ENCODE data around the gene RNF215.
"Not testable (repeated sequence)": the region's sequence is repeated elsewhere in the genome, so short reads cannot be mapped to it uniquely, and the experiment has no call there.

The RNF215 gene

DNA sequence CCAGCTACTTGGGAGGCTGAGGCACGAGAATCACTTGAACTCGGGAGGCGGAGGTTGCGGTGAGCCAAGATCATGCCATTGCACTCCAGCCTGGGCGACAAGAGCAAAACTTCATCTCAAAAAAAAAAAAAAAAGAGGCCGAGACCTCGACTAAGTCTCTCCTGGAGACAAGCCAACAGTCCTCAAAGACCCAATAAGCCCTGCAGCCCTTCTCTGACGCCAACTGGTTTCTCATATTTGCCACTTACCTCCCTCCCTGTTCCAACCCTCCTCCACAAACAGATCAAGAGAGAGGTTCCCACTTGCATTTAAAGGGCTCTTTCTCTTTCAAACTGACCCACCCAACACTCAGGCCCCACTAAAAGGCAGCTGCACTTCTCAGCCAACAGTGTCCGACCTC is 48.9 kb downstream of the RNF215 start:
- not testable (repeated sequence) for H3K9me3 Mint-ChIP-seq; ATAC-seq (replicated peaks; ENCODE audit: extremely low read depth, poor library complexity, severe bottlenecking); H3K4me1 Mint-ChIP-seq; H3K27ac Mint-ChIP-seq (ENCODE audit: low read depth); H3K27me3 Mint-ChIP-seq; DNase-seq (ENCODE audit: low spot score in 2 of 2); H3K4me3 Mint-ChIP-seq
- peaks cover 85% of the 10 kb centered on the region for H3K36me3 Mint-ChIP-seq (ENCODE audit: insufficient read depth)

DNA sequence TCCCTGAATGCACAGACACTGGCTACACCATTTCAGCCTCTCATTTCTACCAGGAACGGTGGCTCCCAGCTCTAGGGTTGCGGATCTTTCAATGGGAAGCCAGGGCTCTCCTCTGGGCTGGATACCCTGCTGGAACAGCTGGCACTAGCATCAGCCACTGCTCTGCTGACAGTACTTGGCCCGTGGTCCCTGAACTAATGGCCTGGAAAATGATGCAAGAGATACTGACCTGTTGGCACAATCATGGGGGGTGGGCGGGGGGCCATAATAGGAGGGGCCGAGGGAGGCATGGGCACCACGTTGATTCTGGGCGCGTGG is 49.8 kb downstream of the RNF215 start:
- ATAC-seq (replicated peaks; ENCODE audit: extremely low read depth, poor library complexity, severe bottlenecking) (no peak), DNase-seq (ENCODE audit: low spot score in 2 of 2) (no peak)
- no peaks in the 10 kb centered on the region for H3K4me1 Mint-ChIP-seq
- no peaks in the 10 kb centered on the region for H3K27me3 Mint-ChIP-seq
- no peaks in the 10 kb centered on the region for H3K9me3 Mint-ChIP-seq
- no peak overlapping the region for H3K4me3 Mint-ChIP-seq
- H3K27ac Mint-ChIP-seq (ENCODE audit: low read depth), result no peak overlapping the region
- H3K36me3 Mint-ChIP-seq (ENCODE audit: insufficient read depth), result peaks cover 77% of the 10 kb centered on the region

DNA sequence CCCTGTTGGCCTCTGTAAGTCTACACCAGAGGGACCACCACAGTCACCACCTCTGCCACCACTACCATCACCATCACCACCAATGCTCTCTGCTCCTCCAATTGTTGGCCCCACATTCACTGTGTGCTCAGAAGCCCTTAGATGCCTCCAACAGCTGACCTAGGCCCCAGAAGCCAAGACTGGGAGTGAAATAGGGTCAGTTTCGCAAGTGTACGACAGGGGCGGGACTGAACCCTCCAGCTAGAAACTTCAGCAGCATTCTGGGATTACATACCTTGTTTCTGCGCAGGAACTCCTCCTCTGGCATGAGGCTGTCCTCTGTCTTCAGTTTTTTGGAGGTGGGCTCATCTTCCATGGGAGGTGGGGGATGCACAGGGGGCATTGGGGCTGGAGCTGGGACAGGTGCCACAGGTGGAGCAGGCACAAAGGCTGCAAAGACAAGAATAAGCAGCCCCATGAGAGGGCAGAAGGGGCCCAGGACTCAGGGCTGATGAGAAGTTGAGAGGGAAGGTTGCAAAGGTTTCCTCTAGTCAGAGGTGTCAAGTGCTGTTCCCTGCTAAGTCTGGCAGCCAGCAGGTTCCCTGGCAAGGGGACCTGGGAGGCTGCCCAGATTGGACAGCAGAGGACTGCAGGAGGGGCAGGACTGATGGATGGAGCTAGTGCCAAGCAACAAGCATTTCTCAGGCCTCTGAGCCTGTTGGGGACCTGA is 50.3 kb downstream of the RNF215 start:
- no peak for ATAC-seq (replicated peaks; ENCODE audit: extremely low read depth, poor library complexity, severe bottlenecking)
- Mint-ChIP-seq H3K4me1 (no peaks in the 10 kb centered on the region), H3K4me3 (no peak overlapping the region), H3K27ac (ENCODE audit: low read depth) (no peak overlapping the region), H3K36me3 (ENCODE audit: insufficient read depth) (peaks cover 76% of the 10 kb centered on the region), H3K9me3 (no peaks in the 10 kb centered on the region), H3K27me3 (no peaks in the 10 kb centered on the region)
- no peak for DNase-seq (ENCODE audit: low spot score in 2 of 2)

DNA sequence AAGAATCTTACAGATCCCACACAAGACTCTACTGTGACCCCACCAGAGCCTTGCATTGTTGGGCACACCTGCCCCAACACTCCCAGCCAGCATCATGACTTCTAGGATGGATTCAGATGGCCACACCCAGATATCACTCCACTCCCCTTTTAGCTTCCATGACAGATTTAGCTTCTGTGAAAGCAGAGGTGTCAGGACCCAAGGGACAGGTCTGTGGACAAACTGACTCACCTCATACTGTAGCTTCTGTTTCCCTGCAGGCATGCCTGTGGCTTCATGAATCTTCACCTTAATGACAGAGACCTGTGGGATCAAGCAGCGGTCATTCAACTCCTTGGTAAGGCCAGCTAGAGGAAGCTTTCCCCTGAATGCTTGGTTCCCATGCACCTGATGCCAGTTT is 52.0 kb downstream of the RNF215 start:
- ATAC-seq (replicated peaks; ENCODE audit: extremely low read depth, poor library complexity, severe bottlenecking) (no peak), DNase-seq (ENCODE audit: low spot score in 2 of 2) (no peak)
- H3K4me3 Mint-ChIP-seq, result no peak overlapping the region
- peaks cover 62% of the 10 kb centered on the region for H3K36me3 Mint-ChIP-seq (ENCODE audit: insufficient read depth)
- no peak overlapping the region for H3K27ac Mint-ChIP-seq (ENCODE audit: low read depth)
- H3K27me3 Mint-ChIP-seq, result no peaks in the 10 kb centered on the region
- no peaks in the 10 kb centered on the region for H3K9me3 Mint-ChIP-seq
- H3K4me1 Mint-ChIP-seq, result no peaks in the 10 kb centered on the region

DNA sequence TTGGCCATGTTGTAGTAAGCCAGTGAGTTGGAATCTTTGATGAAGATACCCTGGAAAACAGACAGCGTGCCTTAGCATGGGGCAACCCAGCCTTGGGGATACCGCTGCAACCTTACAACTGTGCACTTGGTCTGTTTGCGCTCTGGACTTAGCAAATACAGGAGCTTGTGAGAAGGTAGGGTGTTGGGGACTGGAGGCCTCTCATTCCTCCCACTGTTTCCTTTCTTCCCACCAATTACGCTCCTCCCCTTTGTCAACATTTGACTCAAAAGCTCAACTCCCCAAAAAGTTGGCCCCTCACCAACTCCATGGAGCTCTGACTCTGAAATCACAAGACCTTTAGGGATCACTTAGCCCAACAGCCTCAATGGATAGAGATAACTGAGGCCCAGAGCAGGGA is 52.6 kb downstream of the RNF215 start:
- Mint-ChIP-seq H3K27ac (ENCODE audit: low read depth) (no peak overlapping the region), H3K27me3 (no peaks in the 10 kb centered on the region), H3K9me3 (no peaks in the 10 kb centered on the region), H3K36me3 (ENCODE audit: insufficient read depth) (peaks cover 61% of the 10 kb centered on the region), H3K4me3 (no peak overlapping the region), H3K4me1 (no peaks in the 10 kb centered on the region)
- no peak for ATAC-seq (replicated peaks; ENCODE audit: extremely low read depth, poor library complexity, severe bottlenecking)
- DNase-seq (ENCODE audit: low spot score in 2 of 2), result no peak

DNA sequence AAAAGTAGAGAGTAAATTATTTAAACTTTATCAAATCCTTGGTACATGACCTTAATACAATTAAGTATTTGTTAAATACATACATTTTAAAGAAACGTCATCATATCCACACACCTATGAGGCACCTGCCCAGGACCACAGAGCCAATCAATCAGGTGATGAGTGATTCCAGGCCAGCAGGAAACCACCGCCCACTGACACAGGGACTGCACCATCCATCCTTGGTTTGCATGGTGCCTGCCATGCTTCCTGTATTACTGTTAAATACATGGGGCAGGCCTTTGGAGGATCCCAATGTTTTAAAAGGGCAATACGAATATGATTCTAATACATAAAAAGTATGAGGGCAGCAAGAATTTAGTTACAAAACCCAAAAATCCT is 53.5 kb downstream of the RNF215 start:
- H3K4me1 Mint-ChIP-seq, result no peaks in the 10 kb centered on the region
- H3K36me3 Mint-ChIP-seq (ENCODE audit: insufficient read depth), result peaks cover 55% of the 10 kb centered on the region
- H3K9me3 Mint-ChIP-seq, result no peaks in the 10 kb centered on the region
- no peak overlapping the region for H3K27ac Mint-ChIP-seq (ENCODE audit: low read depth)
- no peak for DNase-seq (ENCODE audit: low spot score in 2 of 2)
- no peak for ATAC-seq (replicated peaks; ENCODE audit: extremely low read depth, poor library complexity, severe bottlenecking)
- no peak overlapping the region for H3K4me3 Mint-ChIP-seq
- no peaks in the 10 kb centered on the region for H3K27me3 Mint-ChIP-seq

DNA sequence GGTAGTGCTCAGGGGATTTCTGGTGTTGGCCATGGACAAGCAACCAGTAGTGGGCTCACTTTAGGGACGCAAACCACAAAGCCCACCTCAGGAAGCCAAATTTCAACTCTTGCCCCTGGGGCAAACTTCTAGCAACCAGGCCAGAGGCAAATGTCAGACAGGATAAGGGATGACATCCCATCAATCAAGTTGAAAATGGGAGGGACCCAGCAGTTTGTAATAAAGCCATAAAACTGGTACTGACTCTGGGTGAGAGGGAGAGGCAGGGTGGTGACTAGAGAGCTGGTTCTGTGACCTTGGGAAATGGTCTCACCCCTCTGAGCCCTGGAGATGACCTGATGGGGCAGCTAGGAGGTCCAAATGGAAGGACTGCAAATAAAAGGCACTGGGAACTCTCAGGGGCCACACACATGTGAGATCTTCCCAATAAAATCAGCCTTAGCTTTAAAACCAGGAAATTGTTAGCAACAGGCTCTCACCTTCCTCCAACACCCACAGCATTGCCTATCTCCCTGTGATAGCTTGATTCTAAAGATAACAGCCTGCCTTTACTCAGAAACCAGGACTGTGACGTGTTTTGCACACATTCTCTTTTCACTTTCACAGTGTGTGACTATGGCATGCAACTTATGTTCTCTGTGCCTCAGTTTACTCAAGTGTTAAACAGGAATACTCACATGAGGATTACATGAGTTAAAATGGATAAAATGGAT is 54.1 kb downstream of the RNF215 start:
- no peak for DNase-seq (ENCODE audit: low spot score in 2 of 2)
- Mint-ChIP-seq H3K36me3 (ENCODE audit: insufficient read depth) (peaks cover 49% of the 10 kb centered on the region), H3K27me3 (no peaks in the 10 kb centered on the region), H3K4me3 (no peak overlapping the region), H3K9me3 (no peaks in the 10 kb centered on the region), H3K27ac (ENCODE audit: low read depth) (no peak overlapping the region), H3K4me1 (no peaks in the 10 kb centered on the region)
- no peak for ATAC-seq (replicated peaks; ENCODE audit: extremely low read depth, poor library complexity, severe bottlenecking)

DNA sequence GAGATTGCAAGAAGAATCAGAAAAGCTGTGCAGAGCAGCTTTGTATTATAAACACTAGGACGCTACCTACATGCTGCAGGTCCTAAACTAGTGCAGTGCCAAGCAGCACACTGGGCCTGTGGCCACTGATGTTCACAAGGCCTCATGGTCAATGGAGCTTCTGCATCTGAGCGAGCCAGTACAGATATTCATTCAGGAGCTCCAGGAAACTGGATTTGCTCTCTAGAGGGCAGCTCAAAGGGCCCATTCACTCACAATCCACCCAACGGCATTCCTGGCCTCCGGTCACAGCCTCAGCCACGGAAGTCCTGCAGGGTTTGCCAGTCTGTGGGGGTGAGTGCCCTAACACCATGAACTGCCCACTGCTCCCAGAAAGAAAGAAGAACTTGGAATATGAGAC is 54.7 kb downstream of the RNF215 start:
- Mint-ChIP-seq H3K9me3 (no peaks in the 10 kb centered on the region), H3K27me3 (no peaks in the 10 kb centered on the region), H3K4me1 (peaks cover 6% of the 10 kb centered on the region), H3K36me3 (ENCODE audit: insufficient read depth) (peaks cover 44% of the 10 kb centered on the region), H3K27ac (ENCODE audit: low read depth) (no peak overlapping the region), H3K4me3 (no peak overlapping the region)
- DNase-seq (ENCODE audit: low spot score in 2 of 2) (no peak), ATAC-seq (replicated peaks; ENCODE audit: extremely low read depth, poor library complexity, severe bottlenecking) (no peak)
